Measurements from ENCODE around the gene MBLAC1.

The MBLAC1 gene

DNA sequence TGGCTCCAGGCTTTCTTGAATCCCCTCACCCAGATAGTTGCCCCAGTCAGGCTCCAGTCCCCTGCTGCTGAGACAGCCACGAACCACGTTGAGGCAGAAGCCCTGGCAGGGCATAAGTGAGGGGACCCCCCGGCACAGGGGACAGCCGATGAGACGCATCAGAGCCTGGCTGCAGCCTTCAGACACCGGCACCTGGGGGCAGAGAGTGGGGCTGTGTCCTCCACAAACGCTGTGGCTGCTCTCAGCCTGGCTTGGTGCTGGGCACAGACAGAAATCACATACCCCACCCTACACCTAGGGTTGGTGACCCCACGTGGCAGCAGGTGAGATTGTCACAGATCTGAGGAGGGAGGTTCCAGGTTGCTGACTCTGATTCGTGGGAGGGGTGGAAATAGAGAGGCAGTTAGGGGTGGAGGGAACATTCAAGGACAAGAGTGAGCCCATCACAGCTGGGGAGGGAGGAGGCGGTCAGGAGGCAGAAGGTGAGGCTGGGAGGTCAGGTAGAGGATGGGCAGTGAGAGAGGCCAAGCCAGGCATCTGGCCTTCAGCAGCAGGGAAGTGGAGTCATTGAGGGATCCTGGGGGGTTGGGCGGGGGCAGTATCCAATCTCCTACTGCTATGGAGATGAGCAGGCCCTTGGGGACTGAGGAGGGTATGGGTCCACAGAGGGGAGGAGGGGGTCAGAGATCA lies 47.2 kb downstream of the MBLAC1 start:
- DNase-seq: peak; percentile 16

DNA sequence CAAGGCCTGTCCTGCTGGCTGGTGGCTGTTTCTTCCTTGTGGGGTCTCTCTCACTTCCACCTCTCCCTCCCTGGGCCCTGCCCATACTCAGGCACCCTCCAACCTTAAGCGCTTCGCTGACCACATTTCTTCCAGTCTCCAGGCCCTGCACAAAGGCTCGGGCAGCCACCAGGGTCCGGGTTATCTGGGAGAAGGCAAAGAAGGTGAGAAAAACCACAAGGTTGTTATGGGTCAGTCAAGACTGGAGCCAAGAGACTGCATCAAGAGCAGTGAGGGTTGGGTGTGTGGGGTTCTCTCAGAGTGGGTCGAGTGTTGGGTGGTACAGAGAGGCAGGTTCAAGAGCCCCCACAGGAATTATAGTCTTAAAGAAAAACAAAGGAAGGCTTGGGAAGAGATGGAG lies 47.8 kb downstream of the MBLAC1 start:
- no peak for DNase-seq

DNA sequence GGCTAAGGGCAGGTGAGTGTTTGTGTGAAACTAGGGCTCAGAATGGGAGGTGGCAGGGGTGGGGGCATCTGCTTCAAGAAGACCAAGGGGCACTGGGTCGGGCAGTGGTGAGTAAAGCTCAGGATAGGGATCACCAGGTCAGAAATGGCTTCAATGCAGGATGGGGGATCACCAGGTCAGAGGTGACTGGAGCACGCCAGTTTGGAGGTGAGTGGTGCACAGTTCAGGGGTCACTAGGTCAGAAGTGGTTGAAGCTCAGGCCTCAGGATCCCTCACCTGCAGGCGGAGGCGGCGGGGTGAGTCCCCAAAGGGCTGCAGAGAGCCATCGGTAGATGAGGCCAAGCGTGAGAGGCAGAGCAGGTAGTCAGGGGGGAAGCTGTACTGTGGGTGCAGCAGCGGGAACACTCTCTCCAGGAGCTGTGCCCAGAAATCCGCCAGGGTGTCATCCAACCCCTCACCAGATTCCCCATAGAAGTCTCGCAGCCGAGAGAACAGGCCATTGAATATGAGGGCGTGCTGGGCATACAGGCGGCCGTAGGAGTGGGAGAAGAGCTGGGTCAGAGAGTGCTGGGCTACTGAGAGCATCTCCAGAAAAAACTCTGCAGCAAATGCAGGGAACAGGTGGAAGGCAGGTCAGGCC lies 48.6 kb downstream of the MBLAC1 start:
- DNase-seq: peak; percentile 15

DNA sequence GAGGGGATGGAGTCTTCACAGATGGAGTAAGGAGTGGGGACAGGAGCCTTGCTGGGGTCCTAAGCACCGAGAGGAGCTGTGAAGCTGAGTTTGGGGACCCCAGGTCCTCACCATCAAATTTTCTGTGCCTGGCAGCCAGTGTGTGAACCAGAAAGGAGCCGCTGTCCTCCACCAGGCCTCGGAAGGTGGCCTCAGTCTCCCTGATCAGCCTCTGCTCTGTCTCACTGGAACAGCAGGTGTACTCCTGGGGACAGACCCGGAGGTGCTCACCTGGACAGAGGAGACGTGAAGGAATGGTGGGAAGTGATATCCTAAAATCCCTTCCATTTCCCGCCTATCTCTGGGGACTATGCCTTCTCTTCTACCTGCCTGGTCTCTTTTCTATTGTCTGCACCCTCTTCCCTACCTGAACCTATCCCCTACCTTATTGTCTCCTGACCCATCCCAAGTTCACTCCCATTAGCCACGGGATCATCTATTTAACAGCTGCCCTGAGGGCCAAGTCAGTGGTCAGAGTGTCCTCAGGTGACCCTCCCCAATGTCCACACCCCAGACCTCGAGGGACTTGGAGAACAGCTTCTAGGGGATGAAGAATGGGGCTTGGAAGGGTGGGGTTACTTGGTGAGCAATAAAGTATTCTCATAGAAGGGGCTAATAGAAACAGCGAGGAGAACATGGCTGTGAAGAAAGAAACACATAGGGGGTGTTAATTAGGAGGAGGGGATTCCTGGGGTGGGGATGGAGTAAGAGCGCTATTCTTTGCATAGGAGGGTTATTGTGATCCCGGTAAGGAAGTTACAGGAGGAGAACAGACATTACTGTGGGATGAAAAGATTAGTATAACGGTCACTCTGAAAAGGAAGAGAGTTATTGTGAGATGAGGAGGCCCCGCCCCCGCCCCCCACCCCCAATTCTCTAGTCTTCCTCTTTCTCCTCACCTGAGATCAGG lies 49.6 kb downstream of the MBLAC1 start:
- no peak for DNase-seq

DNA sequence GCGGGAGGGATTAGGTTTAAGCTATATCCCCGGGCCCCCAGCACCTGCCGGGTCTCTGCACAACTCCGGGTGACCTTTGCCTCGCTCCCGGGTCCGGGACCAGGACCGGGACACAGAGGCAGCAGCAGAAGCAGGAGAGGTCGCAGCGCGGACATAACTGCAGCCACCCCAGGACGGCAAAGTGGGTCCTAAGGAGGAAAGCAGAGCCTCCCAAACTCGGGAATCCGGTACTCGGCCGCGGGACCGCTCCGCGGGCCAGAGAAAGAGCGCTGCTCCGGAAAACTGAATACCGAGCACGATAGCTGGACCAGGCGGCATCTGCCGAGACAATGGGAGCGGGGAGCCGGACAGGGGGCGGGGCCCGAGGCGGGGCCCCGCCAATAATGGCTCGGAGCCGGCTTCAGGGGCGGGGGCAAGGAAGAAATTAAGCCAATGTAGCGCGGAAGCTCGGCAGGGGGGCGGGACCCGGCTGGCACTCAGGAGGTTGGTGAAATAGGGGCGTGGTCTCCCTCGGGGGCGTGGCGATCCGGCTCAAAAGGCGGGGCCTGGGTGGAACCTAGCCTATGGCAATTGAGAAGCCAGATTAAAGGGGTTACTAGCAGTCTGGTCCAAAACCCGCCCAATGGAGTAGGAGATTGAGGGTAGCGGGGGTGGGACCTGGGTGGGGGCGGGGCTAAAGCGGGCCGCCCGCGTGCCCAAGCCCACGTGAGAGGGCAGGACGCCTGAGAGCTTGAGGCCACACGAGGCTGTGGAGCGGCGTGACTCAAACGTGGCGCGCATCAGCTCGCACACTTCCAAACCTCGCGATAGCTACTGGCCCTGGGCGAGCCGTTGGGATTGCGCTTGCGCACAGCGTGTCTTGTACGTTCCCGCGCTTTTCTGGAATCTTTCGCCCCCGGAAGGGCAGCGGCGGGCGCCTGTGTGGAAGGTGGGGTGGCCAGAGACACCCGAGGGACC lies 50.6 kb downstream of the MBLAC1 start, which contains the start of the genes GPC2 and STAG3:
GPC2 (minus strand) TSS at position 337 of the 957 bp plus-strand sequence; CDS start at position 155, 182 bp downstream.
STAG3 (plus strand) TSS at position 874 of the 957 bp plus-strand sequence. CDS start 2,639 bp downstream, outside the sequence.
- DNase-seq: peak; percentile 97

Measured in left hindlimb (tissue), 1 donor.